Measurements from ENCODE around the gene WEE1. TPM values are rescaled to one million over a fixed set of nuclear protein-coding genes. Genes with fewer than 3 reads are reported as not detected.

WEE1 gene
- total RNA-seq, 1 experiment from 2014 or later = 34.5 TPM

GRCh38 chr11:9568161-9568853, 5.2 kb upstream of the WEE1 start:
- BruUV-seq (replicated peaks) = TSS peak; percentile 24
- H3K4me1 Mint-ChIP-seq (ENCODE audit: insufficient read depth, unreplicated experiment) = peaks cover 34% of the 10 kb centered on the region
- H3K4me3 Mint-ChIP-seq (ENCODE audit: unreplicated experiment) = peak overlapping the region; percentile 66
- CTCF ChIA-PET = interaction anchor here (0.7 to 1.7 kb wide), 5 partner anchors 9 to 191 kb away, joined by 3 to 6 read pairs (median 5); no protein-coding TSS in a partner anchor
- POLR2A ChIA-PET = interaction anchor here (0.6 to 10.7 kb wide), 28 partner anchors 8 to 1240 kb away, joined by 3 to 214 read pairs (median 4); partner anchors contain the start of genes AMPD3, WEE1 and ZNF143
- peaks cover 8% of the 10 kb centered on the region for H3K36me3 Mint-ChIP-seq (ENCODE audit: insufficient read depth, unreplicated experiment)
- no peaks in the 10 kb centered on the region for H3K9me3 Mint-ChIP-seq (ENCODE audit: unreplicated experiment)
- DNase-seq (ENCODE audit: unreplicated experiment) = no peak
- no peak for TF ChIP-seq CTCF (IDR thresholded peaks at IDR 0.05; ENCODE audit: unreplicated experiment)
- intact Hi-C loops (cut with micrococcal nuclease) = loop anchor here (2.0 kb wide), 1 partner anchor 34 kb away; no protein-coding TSS in a partner anchor
- peak overlapping the region; percentile 100 for H3K27ac Mint-ChIP-seq (ENCODE audit: low read depth, unreplicated experiment)
- no peaks in the 10 kb centered on the region for H3K27me3 Mint-ChIP-seq (ENCODE audit: insufficient read depth, unreplicated experiment)

- H3K27ac Mint-ChIP-seq (ENCODE audit: low read depth, unreplicated experiment) = peak overlapping the region; percentile 100
- ChIA-PET CTCF (interaction anchor here (0.6 to 1.7 kb wide), 7 partner anchors 8 to 791 kb away, joined by 3 to 6 read pairs (median 4); no protein-coding TSS in a partner anchor), POLR2A (interaction anchor here (0.6 to 10.7 kb wide), 32 partner anchors 8 to 1239 kb away, joined by 3 to 214 read pairs (median 4); partner anchors contain the start of genes AMPD3, TMEM41B, WEE1 and ZNF143)
- H3K4me1 Mint-ChIP-seq (ENCODE audit: insufficient read depth, unreplicated experiment) = peaks cover 34% of the 10 kb centered on the region
- H3K9me3 Mint-ChIP-seq (ENCODE audit: unreplicated experiment) = no peaks in the 10 kb centered on the region
- peak; percentile 92 for DNase-seq (ENCODE audit: unreplicated experiment)
- H3K36me3 Mint-ChIP-seq (ENCODE audit: insufficient read depth, unreplicated experiment) = peaks cover 6% of the 10 kb centered on the region
- BruUV-seq (replicated peaks) = TSS peak; percentile 84
- intact Hi-C loops (cut with micrococcal nuclease) = loop anchor here (1.0 to 2.0 kb wide), 2 partner anchors 34 to 108 kb away; partner anchors contain the start of gene ZNF143
- peak overlapping the region; percentile 66 for H3K4me3 Mint-ChIP-seq (ENCODE audit: unreplicated experiment)
- H3K27me3 Mint-ChIP-seq (ENCODE audit: insufficient read depth, unreplicated experiment) = no peaks in the 10 kb centered on the region
- no peak for TF ChIP-seq CTCF (IDR thresholded peaks at IDR 0.05; ENCODE audit: unreplicated experiment)
Measured at GRCh38 chr11:9568854-9569587, 4.4 kb upstream of the WEE1 start.

GRCh38 chr11:9569588-9570164, 3.8 kb upstream of the WEE1 start:
- Mint-ChIP-seq H3K9me3 (ENCODE audit: unreplicated experiment) (no peaks in the 10 kb centered on the region), H3K36me3 (ENCODE audit: insufficient read depth, unreplicated experiment) (peaks cover 8% of the 10 kb centered on the region), H3K27ac (ENCODE audit: low read depth, unreplicated experiment) (peak overlapping the region; percentile 100), H3K4me1 (ENCODE audit: insufficient read depth, unreplicated experiment) (peaks cover 34% of the 10 kb centered on the region), H3K4me3 (ENCODE audit: unreplicated experiment) (peak overlapping the region; percentile 66), H3K27me3 (ENCODE audit: insufficient read depth, unreplicated experiment) (no peaks in the 10 kb centered on the region)
- ChIA-PET POLR2A (interaction anchor here (0.7 to 10.7 kb wide), 23 partner anchors 7 to 849 kb away, joined by 3 to 214 read pairs (median 4); partner anchors contain the start of genes TMEM41B, WEE1 and ZNF143), CTCF (interaction anchor here (0.6 to 1.7 kb wide), 5 partner anchors 8 to 792 kb away, joined by 4 to 6 read pairs (median 6); no protein-coding TSS in a partner anchor)
- BruUV-seq (replicated peaks) = no TSS peak
- DNase-seq (ENCODE audit: unreplicated experiment) = no peak
- TF ChIP-seq CTCF (IDR thresholded peaks at IDR 0.05; ENCODE audit: unreplicated experiment) = no peak
- intact Hi-C loops (cut with micrococcal nuclease) = loop anchor here (1.0 to 5.0 kb wide), 3 partner anchors 35 to 207 kb away; partner anchors contain the start of gene ZNF143
